ENCODE data around the gene KRT34. TPM values are rescaled to one million over a fixed set of nuclear protein-coding genes. Genes with fewer than 3 reads are reported as not detected.

KRT34 gene
- total and polyA plus RNA-seq, 2 experiments from 2014 or later: not detected

GRCh38 chr17:41428591-41429291 lies 46.6 kb upstream of the KRT34 start (continued):
- TF ChIP-seq REST (IDR thresholded peaks at IDR 0.05; ENCODE audit: unreplicated experiment): no peak
- no peak for TF ChIP-seq JUNB (IDR thresholded peaks at IDR 0.05; ENCODE audit: unreplicated experiment)

GRCh38 chr17:41424111-41424635 lies 42.1 kb upstream of the KRT34 start, which contains the start of gene KRT37:
KRT37 (minus strand) TSS chr17:41424585; CDS start chr17:41424523, 62 bp downstream.
- no peak for ATAC-seq
- TF ChIP-seq EZH2 (IDR thresholded peaks at IDR 0.05; ENCODE audit: low read depth, unreplicated experiment): no peak
- TF ChIP-seq EZH2phosphoT487 (IDR thresholded peaks at IDR 0.05; ENCODE audit: unreplicated experiment): no peak
- TF ChIP-seq ZNF462 (CRISPR knock-in tag; IDR thresholded peaks at IDR 0.05): no peak
- no peak for TF ChIP-seq CTCF (conservative IDR thresholded peaks at IDR 0.05; ENCODE audit: low read depth in 2 of 2)
- TF ChIP-seq CREB1 (CRISPR knock-in tag; IDR thresholded peaks at IDR 0.05; ENCODE audit: low read depth): no peak
- no peak for TF ChIP-seq POLR2AphosphoS5 (IDR thresholded peaks at IDR 0.05; ENCODE audit: low read depth)
- TF ChIP-seq ZNF114 (CRISPR knock-in tag; IDR thresholded peaks at IDR 0.05): no peak
- TF ChIP-seq STAT1 (IDR thresholded peaks at IDR 0.05; ENCODE audit: unreplicated experiment): no peak
- no peak for TF ChIP-seq ZNF331 (CRISPR knock-in tag; IDR thresholded peaks at IDR 0.05; ENCODE audit: low read depth)
- no peak for TF ChIP-seq NANOG (IDR thresholded peaks at IDR 0.05; ENCODE audit: borderline replicate concordance)

More at GRCh38 chr17:41424111-41424635, 42.1 kb upstream of the KRT34 start, which contains the start of gene KRT37:
- H3K4me1 ChIP-seq (ENCODE audit: insufficient read depth): peaks cover 5% of the 10 kb centered on the region; the same call in 1 of the 2 replicates
- no peak for DNase-seq (ENCODE audit: low spot score)
- H3K9me3 Mint-ChIP-seq: no peaks in the 10 kb centered on the region
- no peaks in the 10 kb centered on the region for H3K27me3 ChIP-seq (ENCODE audit: insufficient read depth)
- peaks cover 7% of the 10 kb centered on the region for H3K4me1 Mint-ChIP-seq
- no peaks in the 10 kb centered on the region for H3K79me2 ChIP-seq (replicated peaks; ENCODE audit: insufficient read depth)
- no peaks in the 10 kb centered on the region for H3F3A ChIP-seq (replicated peaks; ENCODE audit: low read depth)
- no peak within 1 kb of the TSS for H3K27ac ChIP-seq (ENCODE audit: low read depth)
- H3K27ac Mint-ChIP-seq: no peak within 1 kb of the TSS
- no peaks in the 10 kb centered on the region for H4K20me1 ChIP-seq (replicated peaks; ENCODE audit: insufficient read depth)
- H2AFZ ChIP-seq: no peak within 1 kb of the TSS
- no peak within 1 kb of the TSS for H3K4me2 ChIP-seq
- H3K27me3 Mint-ChIP-seq (ENCODE audit: insufficient read depth, low read depth, poor library complexity): peaks cover 1% of the 10 kb centered on the region
- H3K4me3 ChIP-seq: no peak within 1 kb of the TSS
- H3K4me3 Mint-ChIP-seq: no peak within 1 kb of the TSS
- H3K9me2 ChIP-seq (ENCODE audit: insufficient read depth): no peaks in the 10 kb centered on the region
- H3K36me3 Mint-ChIP-seq (ENCODE audit: low read depth): no peaks in the 10 kb centered on the region
- no peaks in the 10 kb centered on the region for H3K36me3 ChIP-seq (ENCODE audit: insufficient read depth)
